Measurements from ENCODE around the gene CDR2. TPM values are rescaled to one million over a fixed set of nuclear protein-coding genes. Genes with fewer than 3 reads are reported as not detected.

CDR2 gene
- polyA plus RNA-seq, 3 donors, result 2.5 to 5.9 (median 4.8) TPM

GRCh38 chr16:22316411-22316811 lies 58.0 kb downstream of the CDR2 start:
- H3K27ac Mint-ChIP-seq, result peak overlapping the region in 3 of 7 donors; percentile 10 to 33 (median 10)

GRCh38 chr16:22315979-22316378 lies 58.4 kb downstream of the CDR2 start:
- Mint-ChIP-seq H3K9me3 (no peaks in the 10 kb centered on the region), H3K36me3 (peaks cover 85 to 98% of the 10 kb centered on the region in 2 donors), H3K4me1 (no peaks in the 10 kb centered on the region), H3K27me3 (ENCODE audit: low read depth in 3 of 3) (no peaks in the 10 kb centered on the region), H3K27ac (peak overlapping the region in 2 of 7 donors; percentile 10 to 33), H3K4me3 (no peak overlapping the region)
- Histone ChIP-seq H3K4me3 (replicated peaks in 1 of 3; ENCODE audit: low read depth in 2 of 3, low read length in 3 of 3) (no peak overlapping the region), H4K20me1 (ENCODE audit: insufficient read depth, low read length) (peaks cover 6% of the 10 kb centered on the region), H3K9ac (ENCODE audit: insufficient read depth, low read length, poor library complexity, severe bottlenecking) (no peak overlapping the region), H3K9me3 (replicated peaks in 1 of 2; ENCODE audit: control insufficient read depth in 1 of 2, insufficient read depth in 1 of 2, low read length in 2 of 2) (no peaks in the 10 kb centered on the region), H3K36me3 (replicated peaks in 1 of 2; ENCODE audit: control insufficient read depth in 1 of 2, insufficient read depth in 2 of 2, low read length in 2 of 2) (peaks cover 82 to 97% of the 10 kb centered on the region in 2 donors), H3K79me2 (ENCODE audit: insufficient read depth, low read length) (no peaks in the 10 kb centered on the region), H3K4me2 (replicated peaks; ENCODE audit: extremely low read depth, low read length, poor library complexity, severe bottlenecking) (no peak overlapping the region), H3K27ac (ENCODE audit: low read depth in 1 of 2, low read length in 2 of 2) (no peak overlapping the region), H2AFZ (ENCODE audit: insufficient read depth, low read depth, low read length, poor library complexity, severe bottlenecking) (no peak overlapping the region), H3K27me3 (ENCODE audit: control insufficient read depth in 2 of 2, insufficient read depth in 2 of 2, low read length in 2 of 2) (no peaks in the 10 kb centered on the region), H3K4me1 (ENCODE audit: control insufficient read depth in 1 of 2, insufficient read depth in 2 of 2, low read length in 2 of 2) (no peaks in the 10 kb centered on the region)
- TF ChIP-seq CTCF (IDR thresholded peaks at IDR 0.05), result no peak
- no CpG with 5 or more reads among the region's 1 CpG for WGBS (ENCODE audit: insufficient coverage)
- DNase-seq, result no peak
- intact Hi-C loops (cut with micrococcal nuclease), result no loop called here

More at GRCh38 chr16:22316411-22316811, 58.0 kb downstream of the CDR2 start:
- H3K36me3 Mint-ChIP-seq, result peaks cover 87 to 99% of the 10 kb centered on the region in 2 donors
- H3K36me3 ChIP-seq (replicated peaks in 1 of 2; ENCODE audit: control insufficient read depth in 1 of 2, insufficient read depth in 2 of 2, low read length in 2 of 2), result peaks cover 84 to 97% of the 10 kb centered on the region in 2 donors
- H3K9me3 ChIP-seq (replicated peaks in 1 of 2; ENCODE audit: control insufficient read depth in 1 of 2, insufficient read depth in 1 of 2, low read length in 2 of 2), result no peaks in the 10 kb centered on the region
- H3K9ac ChIP-seq (ENCODE audit: insufficient read depth, low read length, poor library complexity, severe bottlenecking), result no peak overlapping the region
- H3K4me1 ChIP-seq (ENCODE audit: control insufficient read depth in 1 of 2, insufficient read depth in 2 of 2, low read length in 2 of 2), result no peaks in the 10 kb centered on the region
- no peak for DNase-seq
- no peak overlapping the region for H3K4me3 ChIP-seq (replicated peaks in 1 of 3; ENCODE audit: low read depth in 2 of 3, low read length in 3 of 3)
- no peaks in the 10 kb centered on the region for H3K79me2 ChIP-seq (ENCODE audit: insufficient read depth, low read length)
- H3K27me3 ChIP-seq (ENCODE audit: control insufficient read depth in 2 of 2, insufficient read depth in 2 of 2, low read length in 2 of 2), result no peaks in the 10 kb centered on the region
- H3K4me1 Mint-ChIP-seq, result no peaks in the 10 kb centered on the region
- no peak overlapping the region for H3K27ac ChIP-seq (ENCODE audit: low read depth in 1 of 2, low read length in 2 of 2)
- no peak overlapping the region for H2AFZ ChIP-seq (ENCODE audit: insufficient read depth, low read depth, low read length, poor library complexity, severe bottlenecking)
- no peaks in the 10 kb centered on the region for H3K27me3 Mint-ChIP-seq (ENCODE audit: low read depth in 3 of 3)
- 95% methylated on average over 7 of the region's 9 CpGs for WGBS (ENCODE audit: insufficient coverage)
- H3K4me2 ChIP-seq (replicated peaks; ENCODE audit: extremely low read depth, low read length, poor library complexity, severe bottlenecking), result no peak overlapping the region
- H3K4me3 Mint-ChIP-seq, result no peak overlapping the region
- H4K20me1 ChIP-seq (ENCODE audit: insufficient read depth, low read length), result peaks cover 9% of the 10 kb centered on the region
- intact Hi-C loops (cut with micrococcal nuclease), result no loop called here
- no peaks in the 10 kb centered on the region for H3K9me3 Mint-ChIP-seq
- TF ChIP-seq CTCF (IDR thresholded peaks at IDR 0.05), result no peak
